Upper lobe of right lung (tissue), 1 donor: Measurements from ENCODE around the gene FAM117B. TPM values are rescaled to one million over a fixed set of nuclear protein-coding genes. Genes with fewer than 3 reads are reported as not detected.
A peak's percentile ranks its signal among the peaks of the same experiment; 100 is the strongest.

Experiments used
- ATAC-seq: fragments of 200-7000 bp; cut with Tn5 transposase; one replicate; pipeline ENCODE4 v1.9.1; 2020; ENCODE audit warnings: mild to moderate bottlenecking, moderate library complexity
- DNase-seq: peaks from one replicate; pipeline ENCODE4 v3.0.0-alpha.2; 2020
- H3K27ac ChIP-seq: fragments of 200-600 bp; one replicate; pipeline ENCODE4 v1.8.0; 2022
- H3K27me3 ChIP-seq: fragments of 200-600 bp; one replicate; pipeline ENCODE4 v1.8.0; 2022; ENCODE audit warnings: mild to moderate bottlenecking
- H3K36me3 ChIP-seq: fragments of 200-600 bp; one replicate; pipeline ENCODE4 v1.8.0; 2022
- H3K4me1 ChIP-seq: fragments of 200-600 bp; one replicate; pipeline ENCODE4 v1.8.0; 2022
- H3K4me3 ChIP-seq: fragments of 200-600 bp; one replicate; pipeline ENCODE4 v1.8.0; 2022; ENCODE audit warnings: mild to moderate bottlenecking
- H3K9me3 ChIP-seq: fragments of 200-600 bp; one replicate; pipeline ENCODE4 v1.8.0; 2022
- intact Hi-C: fragments of 100-400 bp; cut with DNase I; formaldehyde crosslinking; loops from one replicate; pipeline ENCODE4 v1.11.0; 2022
- total RNA-seq: library from RNA; stranded (reverse); fragmentation: NEBNext Ultra II Directional; extraction: Animal tissue kit (Norgen Biotek cat#: 25700); gene quantifications from one replicate; pipeline ENCODE4 v1.2.1, GENCODE V29; 2021
- TF ChIP-seq, protein P1 (sequence below): fragments of 200-600 bp; IDR thresholded peaks from one replicate; pipeline ENCODE4 v1.8.0; 2022; ENCODE audit warnings: antibody characterized with exemption
- donor health status: DM: no; HTN: yes; CAD: no; lungs with severe emphysema.

Gene FAM117B
- total RNA-seq, 1 donor from 2014 or later: 9.8 TPM

DNA sequence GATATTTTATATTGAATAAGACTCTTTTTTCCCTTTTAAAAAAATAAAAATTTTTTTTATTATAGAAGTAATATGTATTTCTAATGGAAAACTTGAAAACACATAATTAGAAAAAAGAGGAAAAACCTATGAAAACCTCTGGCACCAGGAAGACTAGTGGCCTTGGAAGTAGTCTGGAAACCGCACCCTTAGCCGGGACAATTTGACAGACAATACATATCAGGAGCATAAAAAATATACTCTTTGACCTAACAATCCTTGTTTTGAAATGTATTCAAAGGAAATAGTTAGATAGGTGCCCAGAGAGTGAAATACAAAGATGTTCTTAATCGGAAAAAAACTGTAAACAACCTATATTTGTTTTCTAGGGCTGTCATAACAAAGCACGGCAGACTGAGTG, 34.9 kb upstream of the FAM117B start:
- no peaks in the 10 kb centered on the region for H3K9me3 ChIP-seq
- H3K36me3 ChIP-seq: no peaks in the 10 kb centered on the region
- no peaks in the 10 kb centered on the region for H3K27me3 ChIP-seq
- H3K27ac ChIP-seq: no peak overlapping the region
- ATAC-seq (no peak), DNase-seq (no peak)
- intact Hi-C loops: no loop called here
- TF ChIP-seq, protein P1, sequence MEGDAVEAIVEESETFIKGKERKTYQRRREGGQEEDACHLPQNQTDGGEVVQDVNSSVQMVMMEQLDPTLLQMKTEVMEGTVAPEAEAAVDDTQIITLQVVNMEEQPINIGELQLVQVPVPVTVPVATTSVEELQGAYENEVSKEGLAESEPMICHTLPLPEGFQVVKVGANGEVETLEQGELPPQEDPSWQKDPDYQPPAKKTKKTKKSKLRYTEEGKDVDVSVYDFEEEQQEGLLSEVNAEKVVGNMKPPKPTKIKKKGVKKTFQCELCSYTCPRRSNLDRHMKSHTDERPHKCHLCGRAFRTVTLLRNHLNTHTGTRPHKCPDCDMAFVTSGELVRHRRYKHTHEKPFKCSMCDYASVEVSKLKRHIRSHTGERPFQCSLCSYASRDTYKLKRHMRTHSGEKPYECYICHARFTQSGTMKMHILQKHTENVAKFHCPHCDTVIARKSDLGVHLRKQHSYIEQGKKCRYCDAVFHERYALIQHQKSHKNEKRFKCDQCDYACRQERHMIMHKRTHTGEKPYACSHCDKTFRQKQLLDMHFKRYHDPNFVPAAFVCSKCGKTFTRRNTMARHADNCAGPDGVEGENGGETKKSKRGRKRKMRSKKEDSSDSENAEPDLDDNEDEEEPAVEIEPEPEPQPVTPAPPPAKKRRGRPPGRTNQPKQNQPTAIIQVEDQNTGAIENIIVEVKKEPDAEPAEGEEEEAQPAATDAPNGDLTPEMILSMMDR: no peak
- H3K4me1 ChIP-seq: no peaks in the 10 kb centered on the region
- no peak overlapping the region for H3K4me3 ChIP-seq

DNA sequence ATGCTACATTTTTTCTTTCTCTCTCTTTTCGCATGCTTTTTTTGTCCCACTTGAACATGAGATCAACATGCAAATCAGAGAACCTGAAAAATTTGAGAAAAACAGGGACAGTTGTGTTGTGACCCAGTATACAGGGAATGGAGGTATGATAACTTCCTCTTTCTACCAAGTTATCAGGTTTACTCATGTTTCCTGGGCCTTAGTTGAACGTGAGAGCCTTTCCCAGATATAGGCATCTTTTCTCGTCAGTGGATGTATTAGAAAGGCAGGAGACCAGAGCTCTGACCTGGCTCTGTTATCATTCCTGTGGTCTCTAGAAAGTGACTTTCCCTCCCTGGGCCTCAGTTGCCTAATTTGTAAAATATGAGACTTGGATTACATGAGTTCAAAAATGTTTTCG, 30.1 kb upstream of the FAM117B start:
- TF ChIP-seq, protein P1: no peak
- ATAC-seq (no peak), DNase-seq (no peak)
- H3K36me3 ChIP-seq: no peaks in the 10 kb centered on the region
- no peaks in the 10 kb centered on the region for H3K4me1 ChIP-seq
- intact Hi-C loops: no loop called here
- H3K9me3 ChIP-seq: no peaks in the 10 kb centered on the region
- no peaks in the 10 kb centered on the region for H3K27me3 ChIP-seq
- H3K4me3 ChIP-seq: no peak overlapping the region
- H3K27ac ChIP-seq: no peak overlapping the region

DNA sequence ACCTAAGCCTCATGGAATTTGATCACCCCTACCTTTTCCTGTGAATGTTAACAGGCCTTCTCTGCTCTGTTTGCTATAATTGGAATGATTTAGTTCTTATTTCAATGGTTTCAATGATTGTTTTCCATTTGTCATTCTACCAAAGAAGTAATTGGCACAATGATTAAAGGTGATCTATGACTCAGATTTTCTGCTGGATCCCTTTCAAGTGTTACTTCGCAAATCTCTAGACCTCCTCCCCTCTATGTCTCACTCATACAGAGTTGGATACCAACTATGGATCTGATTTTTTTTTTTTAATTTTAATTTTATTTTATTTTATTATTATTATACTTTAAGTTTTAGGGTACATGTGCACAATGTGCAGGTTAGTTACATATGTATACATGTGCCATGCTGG, 29.6 kb upstream of the FAM117B start:
- Histone ChIP-seq H3K27me3 (no peaks in the 10 kb centered on the region), H3K36me3 (no peaks in the 10 kb centered on the region), H3K4me3 (no peak overlapping the region), H3K27ac (no peak overlapping the region), H3K9me3 (no peaks in the 10 kb centered on the region), H3K4me1 (no peaks in the 10 kb centered on the region)
- intact Hi-C loops: no loop called here
- no peak for DNase-seq
- TF ChIP-seq, protein P1: no peak
- no peak for ATAC-seq

DNA sequence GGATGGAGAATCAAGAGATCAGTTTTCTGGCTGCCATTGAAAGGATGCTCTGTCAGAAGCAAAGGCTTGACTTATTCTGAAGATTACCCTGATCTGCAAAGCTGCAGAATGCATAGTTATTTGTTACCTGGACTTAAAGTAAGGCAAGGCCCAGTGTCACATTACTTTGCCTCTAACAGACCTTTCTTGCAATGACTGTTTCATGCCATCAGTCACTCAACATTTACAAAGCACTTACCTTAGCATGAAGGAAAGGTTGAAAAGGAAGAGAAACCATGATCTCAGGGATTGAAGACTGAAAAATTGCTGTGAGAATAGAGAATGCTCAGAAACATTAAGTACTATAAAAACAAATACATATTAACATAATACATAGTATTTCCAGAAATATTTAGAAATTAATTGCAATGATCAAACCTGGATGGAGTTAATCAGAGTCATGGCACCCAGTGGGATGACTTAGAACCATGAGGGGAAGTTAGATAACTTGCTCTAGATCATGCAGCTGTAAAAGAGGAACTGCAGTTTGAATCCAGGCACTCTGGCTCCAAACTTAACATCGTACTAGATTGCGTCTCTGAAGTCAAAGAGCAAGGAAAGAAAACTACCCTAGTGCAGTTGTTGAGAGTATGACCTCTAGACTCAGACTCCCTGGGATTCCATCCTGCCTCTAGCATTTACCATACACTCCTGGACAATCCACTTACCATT, 26.5 kb upstream of the FAM117B start:
- no peak for DNase-seq
- peak overlapping the region; percentile 14 for H3K27ac ChIP-seq
- H3K27me3 ChIP-seq: no peaks in the 10 kb centered on the region
- TF ChIP-seq, protein P1: no peak
- H3K36me3 ChIP-seq: no peaks in the 10 kb centered on the region
- peak; percentile 83 for ATAC-seq
- H3K9me3 ChIP-seq: no peaks in the 10 kb centered on the region
- H3K4me1 ChIP-seq: no peaks in the 10 kb centered on the region
- intact Hi-C loops: no loop called here
- H3K4me3 ChIP-seq: no peak overlapping the region

DNA sequence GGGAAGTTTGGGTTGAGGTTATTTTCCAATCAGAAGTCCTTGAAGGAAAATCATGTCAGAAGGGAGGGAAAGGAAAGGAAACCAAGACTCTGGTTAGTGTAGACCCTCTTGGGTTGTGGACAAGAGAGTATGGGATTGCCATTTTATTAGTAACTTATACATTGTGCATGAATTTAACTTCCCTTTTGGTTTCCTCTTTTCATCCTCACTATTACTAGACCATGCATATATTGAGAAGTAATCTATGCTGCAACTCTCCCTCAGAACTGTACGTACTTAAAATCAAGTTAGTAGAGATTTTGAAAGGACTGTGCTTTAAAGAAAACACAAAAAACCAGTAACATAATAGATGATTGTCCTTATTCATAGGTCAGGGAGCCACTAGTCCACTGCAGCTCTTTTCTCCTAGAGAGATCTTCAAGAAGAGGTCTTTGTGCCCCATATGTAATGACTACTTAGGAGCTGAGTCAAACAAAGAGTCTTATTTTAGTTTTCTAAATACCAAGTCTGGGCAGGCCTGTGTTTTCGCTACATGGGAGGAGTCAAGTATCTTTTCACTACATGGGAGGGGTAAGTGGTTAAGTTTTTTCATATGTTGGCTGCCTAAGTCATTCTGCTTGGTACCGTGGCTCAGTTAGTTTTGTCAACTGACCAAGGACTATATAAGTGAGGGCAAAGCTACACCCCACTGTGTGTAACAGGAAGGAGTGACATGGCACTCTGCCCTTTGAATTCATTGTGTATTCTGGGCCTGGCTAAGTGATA, 25.2 kb upstream of the FAM117B start:
- Histone ChIP-seq H3K4me1 (no peaks in the 10 kb centered on the region), H3K4me3 (no peak overlapping the region), H3K27ac (peak overlapping the region; percentile 68), H3K36me3 (no peaks in the 10 kb centered on the region), H3K9me3 (no peaks in the 10 kb centered on the region), H3K27me3 (no peaks in the 10 kb centered on the region)
- peak; percentile 82 for ATAC-seq
- intact Hi-C loops: no loop called here
- no peak for DNase-seq
- TF ChIP-seq, protein P1: no peak
